HEK293 (cell line): ENCODE measurements around the gene DNMT3A.

Source experiments
- CTCF ChIA-PET: fragments of 350-600 bp; formaldehyde crosslinking; extraction: SDS; loops from one replicate; lab custom pipeline; 2021; ENCODE audit warnings: antibody characterized with exemption; lab: Yijun Ruan, JAX
- POLR2A ChIA-PET: fragments of 300-600 bp; formaldehyde crosslinking; extraction: SDS; loops from one replicate; lab custom pipeline; 2020; ENCODE audit warnings: antibody characterized with exemption, inconsistent platforms; lab: Yijun Ruan, JAX
- H3K27ac ChIP-seq: fragments of 200-500 bp; sonication (Bioruptor generic); 2 replicates; pipeline ENCODE4 v1.5.1; 2014; ENCODE audit warnings: low read depth, low read length, control low read depth, inconsistent platforms; ENCODE audit errors: extremely low read depth
- H3K36me3 ChIP-seq, 2 experiments: fragments of 200-500 bp in 1 of 2; sonication (Bioruptor generic) in 1 of 2; 1 replicate in 1 of 2; 2 replicates in 1 of 2; pipeline ENCODE4 v1.5.1; 2014 to 2017; ENCODE audit warnings: inconsistent platforms in 2 of 2, low read length in 2 of 2; ENCODE audit not compliant: control insufficient read depth in 2 of 2, insufficient read depth in 1 of 2
- H3K4me1 ChIP-seq: fragments of 200-500 bp; sonication (Bioruptor generic); 2 replicates; pipeline ENCODE4 v1.5.1; 2014; ENCODE audit warnings: mild to moderate bottlenecking, low read length, inconsistent platforms; ENCODE audit not compliant: control insufficient read depth, insufficient read depth
- H3K4me3 ChIP-seq: 2 replicates; pipeline ENCODE4 v1.5.1; 2011; ENCODE audit warnings: low read depth, mild to moderate bottlenecking, control low read depth, low read length, moderate library complexity
- H3K9me3 ChIP-seq: fragments of 200-500 bp; sonication (Bioruptor generic); 2 replicates; pipeline ENCODE4 v1.5.1; 2014; ENCODE audit warnings: low read depth, low read length, inconsistent platforms; ENCODE audit not compliant: control insufficient read depth, insufficient read depth
- EGR2 ChIP-seq: fragments of 450-650 bp; formaldehyde crosslinking; IDR thresholded peaks from 2 replicates; pipeline ENCODE4 v1.5.1; 2016; ENCODE audit warnings: low read depth, missing biosample characterization, missing genetic modification characterization
- FEZF1 ChIP-seq: fragments of 450-650 bp; formaldehyde crosslinking; IDR thresholded peaks from 2 replicates; pipeline ENCODE4 v1.5.1; 2016; ENCODE audit warnings: missing biosample characterization, missing genetic modification characterization
- GLIS1 ChIP-seq: fragments of 450-650 bp; formaldehyde crosslinking; IDR thresholded peaks from 2 replicates; pipeline ENCODE4 v1.5.1; 2016; ENCODE audit warnings: missing biosample characterization, missing genetic modification characterization
- IKZF3 ChIP-seq: fragments of 450-650 bp; IDR thresholded peaks from 2 replicates; pipeline ENCODE4 v1.5.0; 2018; ENCODE audit warnings: missing biosample characterization, mild to moderate bottlenecking, missing genetic modification characterization, moderate library complexity
- KLF16 ChIP-seq: fragments of 450-650 bp; formaldehyde crosslinking; IDR thresholded peaks from 2 replicates; pipeline ENCODE4 v1.5.1; 2017; ENCODE audit warnings: missing biosample characterization, missing genetic modification characterization
- KLF8 ChIP-seq: fragments of 450-650 bp; formaldehyde crosslinking; IDR thresholded peaks from 2 replicates; pipeline ENCODE4 v1.5.1; 2016; ENCODE audit warnings: missing biosample characterization, missing genetic modification characterization
- MYNN ChIP-seq: fragments of 450-650 bp; formaldehyde crosslinking; IDR thresholded peaks from 2 replicates; pipeline ENCODE4 v1.5.1; 2016; ENCODE audit warnings: missing biosample characterization, missing genetic modification characterization, borderline replicate concordance
- MZF1 ChIP-seq: fragments of 450-650 bp; formaldehyde crosslinking; IDR thresholded peaks from 2 replicates; pipeline ENCODE4 v1.5.1; 2017; ENCODE audit warnings: missing biosample characterization, missing genetic modification characterization, borderline replicate concordance
- ZBTB48 ChIP-seq: fragments of 450-650 bp; formaldehyde crosslinking; IDR thresholded peaks from 2 replicates; pipeline ENCODE4 v1.5.1; 2016; ENCODE audit warnings: missing biosample characterization, missing genetic modification characterization
- ZFHX2 ChIP-seq: fragments of 450-650 bp; formaldehyde crosslinking; conservative IDR thresholded peaks from 2 replicates; pipeline ENCODE4 v1.5.1; 2016; ENCODE audit warnings: missing biosample characterization, missing genetic modification characterization
- ZNF394 ChIP-seq: fragments of 450-650 bp; formaldehyde crosslinking; IDR thresholded peaks from 2 replicates; pipeline ENCODE4 v1.5.1; 2016; ENCODE audit warnings: missing biosample characterization, missing genetic modification characterization, mild to moderate bottlenecking, moderate library complexity, borderline replicate concordance
- ZNF560 ChIP-seq: fragments of 450-650 bp; formaldehyde crosslinking; IDR thresholded peaks from 2 replicates; pipeline ENCODE4 v1.5.1; 2017; ENCODE audit warnings: missing biosample characterization, missing genetic modification characterization, borderline replicate concordance
- ZNF571 ChIP-seq: fragments of 450-650 bp; formaldehyde crosslinking; IDR thresholded peaks from 2 replicates; pipeline ENCODE4 v1.5.0; 2017; ENCODE audit warnings: missing biosample characterization, missing genetic modification characterization
- ZNF692 ChIP-seq: fragments of 450-650 bp; formaldehyde crosslinking; IDR thresholded peaks from 2 replicates; pipeline ENCODE4 v1.5.1; 2016; ENCODE audit warnings: missing biosample characterization, missing genetic modification characterization
- ZNF843 ChIP-seq: fragments of 450-650 bp; formaldehyde crosslinking; IDR thresholded peaks from 2 replicates; pipeline ENCODE4 v1.5.1; 2016; ENCODE audit warnings: missing biosample characterization, missing genetic modification characterization
- ZXDB ChIP-seq: fragments of 450-650 bp; formaldehyde crosslinking; IDR thresholded peaks from 2 replicates; pipeline ENCODE4 v1.5.1; 2016; ENCODE audit warnings: missing biosample characterization, missing genetic modification characterization
- TF ChIP-seq, protein P1 (sequence below): fragments of 450-650 bp; formaldehyde crosslinking; IDR thresholded peaks from 2 replicates; pipeline ENCODE4 v1.5.1; 2016; ENCODE audit warnings: missing biosample characterization, missing genetic modification characterization, borderline replicate concordance
- TF ChIP-seq, protein P2 (sequence below): fragments of 450-650 bp; formaldehyde crosslinking; IDR thresholded peaks from 2 replicates; pipeline ENCODE4 v1.5.1; 2016; ENCODE audit warnings: missing biosample characterization, missing genetic modification characterization, low read depth

The DNMT3A gene

DNA sequence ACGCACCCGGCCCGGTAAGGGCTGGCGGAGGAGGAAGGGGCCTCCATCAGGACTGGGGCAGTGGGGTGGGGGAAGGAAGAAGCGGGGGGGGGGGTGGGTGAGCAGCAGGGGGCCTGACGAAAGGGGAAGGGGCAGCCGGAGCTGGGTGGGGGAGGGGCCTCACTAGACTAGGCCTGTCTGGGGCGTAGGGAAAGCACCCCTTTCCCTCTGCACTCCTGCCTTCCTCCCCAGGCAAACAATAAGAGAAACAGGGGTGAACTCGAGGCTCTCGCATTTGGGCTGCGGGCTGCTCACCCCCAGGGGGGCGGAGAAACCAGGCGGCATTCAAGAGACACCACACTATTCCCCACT is 90.7 kb downstream of the DNMT3A start (continued):
- no peak for TF ChIP-seq MZF1
- TF ChIP-seq ZBTB48 (tag by site-specific recombination): no peak
- no peak for TF ChIP-seq ZNF560
- TF ChIP-seq ZNF692 (tag by site-specific recombination): no peak
- no peak for TF ChIP-seq KLF16

- Histone ChIP-seq H3K27ac (no peak overlapping the region), H3K9me3 (no peaks in the 10 kb centered on the region), H3K4me1 (no peaks in the 10 kb centered on the region), H3K4me3 (no peak overlapping the region), H3K36me3 (peaks cover 0 to 45% of the 10 kb centered on the region in 2 experiments; a peak in 2 of 3 replicates)
- POLR2A ChIA-PET: interaction anchor here (0.6 kb wide), 1 partner anchor 37 kb away, joined by 4 read pairs; no protein-coding TSS in a partner anchor
- TF ChIP-seq FEZF1 (tag by site-specific recombination): no peak
- no peak for TF ChIP-seq KLF8 (tag by site-specific recombination)
- TF ChIP-seq EGR2 (tag by site-specific recombination): peak; percentile 88
- TF ChIP-seq ZFHX2 (tag by site-specific recombination): peak; percentile 74
- no peak for TF ChIP-seq MYNN
- no peak for TF ChIP-seq ZXDB (tag by site-specific recombination)
- no peak for TF ChIP-seq IKZF3 (tag by site-specific recombination)
- no peak for TF ChIP-seq GLIS1
- TF ChIP-seq, protein P1, sequence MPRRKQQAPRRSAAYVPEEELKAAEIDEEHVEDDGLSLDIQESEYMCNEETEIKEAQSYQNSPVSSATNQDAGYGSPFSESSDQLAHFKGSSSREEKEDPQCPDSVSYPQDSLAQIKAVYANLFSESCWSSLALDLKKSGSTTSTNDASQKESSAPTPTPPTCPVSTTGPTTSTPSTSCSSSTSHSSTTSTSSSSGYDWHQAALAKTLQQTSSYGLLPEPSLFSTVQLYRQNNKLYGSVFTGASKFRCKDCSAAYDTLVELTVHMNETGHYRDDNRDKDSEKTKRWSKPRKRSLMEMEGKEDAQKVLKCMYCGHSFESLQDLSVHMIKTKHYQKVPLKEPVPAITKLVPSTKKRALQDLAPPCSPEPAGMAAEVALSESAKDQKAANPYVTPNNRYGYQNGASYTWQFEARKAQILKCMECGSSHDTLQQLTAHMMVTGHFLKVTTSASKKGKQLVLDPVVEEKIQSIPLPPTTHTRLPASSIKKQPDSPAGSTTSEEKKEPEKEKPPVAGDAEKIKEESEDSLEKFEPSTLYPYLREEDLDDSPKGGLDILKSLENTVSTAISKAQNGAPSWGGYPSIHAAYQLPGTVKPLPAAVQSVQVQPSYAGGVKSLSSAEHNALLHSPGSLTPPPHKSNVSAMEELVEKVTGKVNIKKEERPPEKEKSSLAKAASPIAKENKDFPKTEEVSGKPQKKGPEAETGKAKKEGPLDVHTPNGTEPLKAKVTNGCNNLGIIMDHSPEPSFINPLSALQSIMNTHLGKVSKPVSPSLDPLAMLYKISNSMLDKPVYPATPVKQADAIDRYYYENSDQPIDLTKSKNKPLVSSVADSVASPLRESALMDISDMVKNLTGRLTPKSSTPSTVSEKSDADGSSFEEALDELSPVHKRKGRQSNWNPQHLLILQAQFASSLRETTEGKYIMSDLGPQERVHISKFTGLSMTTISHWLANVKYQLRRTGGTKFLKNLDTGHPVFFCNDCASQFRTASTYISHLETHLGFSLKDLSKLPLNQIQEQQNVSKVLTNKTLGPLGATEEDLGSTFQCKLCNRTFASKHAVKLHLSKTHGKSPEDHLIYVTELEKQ (tag by site-specific recombination): no peak
- TF ChIP-seq ZNF394 (tag by site-specific recombination): no peak
- TF ChIP-seq, protein P2, sequence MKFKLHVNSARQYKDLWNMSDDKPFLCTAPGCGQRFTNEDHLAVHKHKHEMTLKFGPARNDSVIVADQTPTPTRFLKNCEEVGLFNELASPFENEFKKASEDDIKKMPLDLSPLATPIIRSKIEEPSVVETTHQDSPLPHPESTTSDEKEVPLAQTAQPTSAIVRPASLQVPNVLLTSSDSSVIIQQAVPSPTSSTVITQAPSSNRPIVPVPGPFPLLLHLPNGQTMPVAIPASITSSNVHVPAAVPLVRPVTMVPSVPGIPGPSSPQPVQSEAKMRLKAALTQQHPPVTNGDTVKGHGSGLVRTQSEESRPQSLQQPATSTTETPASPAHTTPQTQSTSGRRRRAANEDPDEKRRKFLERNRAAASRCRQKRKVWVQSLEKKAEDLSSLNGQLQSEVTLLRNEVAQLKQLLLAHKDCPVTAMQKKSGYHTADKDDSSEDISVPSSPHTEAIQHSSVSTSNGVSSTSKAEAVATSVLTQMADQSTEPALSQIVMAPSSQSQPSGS (tag by site-specific recombination): no peak
- no peak for TF ChIP-seq ZNF571 (tag by site-specific recombination)
- TF ChIP-seq ZNF843 (tag by site-specific recombination): no peak
- CTCF ChIA-PET: interaction anchor here (0.8 to 1.0 kb wide), 2 partner anchors 12 to 54 kb away, joined by 3 read pairs; no protein-coding TSS in a partner anchor
Observed at GRCh38 chr2:25250331-25251070, 91.2 kb downstream of the DNMT3A start.
